ENCODE measurements around the gene ZBTB7B.

ZBTB7B gene

DNA sequence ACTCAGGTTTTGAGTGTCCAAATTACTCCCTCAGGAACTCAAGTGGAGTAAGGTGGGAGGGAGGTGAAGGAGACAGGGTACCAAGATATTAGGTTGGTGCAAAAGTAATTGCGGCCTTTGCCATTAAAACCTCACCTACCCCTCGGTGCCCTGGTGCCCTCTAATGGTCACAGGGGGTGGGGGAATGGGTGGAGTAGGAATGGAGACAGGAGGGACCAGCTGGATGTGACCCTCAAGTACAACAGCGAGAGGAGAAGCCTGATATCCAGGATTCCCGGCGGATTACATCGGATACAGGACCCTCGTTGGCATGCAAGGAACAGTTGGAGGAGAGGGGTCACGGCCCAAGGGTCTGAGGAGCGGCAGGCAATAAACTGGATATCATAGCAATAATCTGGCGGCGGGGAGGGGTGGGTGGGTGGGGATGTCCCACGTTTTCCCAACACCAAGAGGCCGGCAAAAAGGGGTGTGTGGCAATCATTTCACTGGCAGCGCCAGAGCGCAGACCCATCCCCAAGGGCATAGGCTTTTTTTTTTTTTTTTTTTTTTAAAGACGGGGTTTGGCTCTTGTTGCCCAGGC lies 4.3 kb upstream of the ZBTB7B start:
- Histone ChIP-seq H3K4me3 (ENCODE audit: low read length) (no peak overlapping the region), H3K9me3 (ENCODE audit: control insufficient read depth, insufficient read depth, low read length) (no peaks in the 10 kb centered on the region), H3K27me3 (ENCODE audit: control insufficient read depth, insufficient read depth, low read length) (no peaks in the 10 kb centered on the region), H3K27ac (ENCODE audit: low read length) (no peak overlapping the region), H3K4me1 (ENCODE audit: control insufficient read depth, insufficient read depth, low read length) (no peaks in the 10 kb centered on the region), H3K36me3 (ENCODE audit: control insufficient read depth, insufficient read depth, low read length) (no peaks in the 10 kb centered on the region)
- WGBS (ENCODE audit: insufficient coverage, insufficient read length): no CpG with 5 or more reads among the region's 16 CpGs
- DNase-seq (ENCODE audit: low read depth, low spot score): no peak

DNA sequence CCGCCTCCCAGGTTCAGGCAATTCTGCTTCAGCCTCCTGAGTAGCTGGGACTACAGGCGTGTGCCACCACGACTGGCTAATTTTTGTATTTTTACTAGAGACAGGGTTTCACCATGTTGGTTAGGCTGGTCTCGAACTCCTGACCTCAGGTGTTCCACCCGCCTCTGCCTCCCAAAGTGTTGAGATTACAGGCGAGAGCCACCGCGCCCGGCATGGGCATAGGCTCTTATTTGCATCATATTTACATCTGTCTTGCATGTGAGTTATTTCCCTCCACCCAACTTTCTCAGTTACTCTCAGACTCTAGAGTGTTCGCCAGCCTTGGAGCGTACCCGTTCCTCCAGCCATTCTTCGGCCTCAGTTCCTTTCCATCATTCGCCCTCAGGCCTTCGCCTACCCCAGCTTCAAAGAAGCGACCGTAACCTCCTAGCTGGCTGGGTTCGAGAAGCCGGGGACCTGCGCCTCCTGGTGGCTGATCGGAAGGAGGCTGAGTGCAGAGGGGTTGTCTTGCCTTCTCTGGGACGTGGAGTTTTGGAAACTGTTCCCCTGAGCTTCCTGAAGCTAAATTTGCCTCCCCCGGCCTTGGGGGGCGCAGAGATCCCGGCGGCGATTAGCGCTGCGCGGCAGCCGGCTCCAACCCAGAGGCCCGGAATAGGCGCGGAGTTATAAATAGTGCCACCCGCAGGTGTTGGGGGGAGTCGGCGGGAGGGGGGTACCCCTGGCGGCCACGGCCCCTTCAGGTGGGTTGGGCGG lies 3.6 kb upstream of the ZBTB7B start:
- Histone ChIP-seq H3K4me3 (ENCODE audit: low read length) (peak overlapping the region; percentile 17; the same call in 1 of the 2 replicates), H3K27ac (ENCODE audit: low read length) (no peak overlapping the region), H3K27me3 (ENCODE audit: control insufficient read depth, insufficient read depth, low read length) (no peaks in the 10 kb centered on the region), H3K4me1 (ENCODE audit: control insufficient read depth, insufficient read depth, low read length) (no peaks in the 10 kb centered on the region), H3K36me3 (ENCODE audit: control insufficient read depth, insufficient read depth, low read length) (no peaks in the 10 kb centered on the region), H3K9me3 (ENCODE audit: control insufficient read depth, insufficient read depth, low read length) (no peaks in the 10 kb centered on the region)
- no peak for DNase-seq (ENCODE audit: low read depth, low spot score)
- WGBS (ENCODE audit: insufficient coverage, insufficient read length): no CpG with 5 or more reads among the region's 40 CpGs

DNA sequence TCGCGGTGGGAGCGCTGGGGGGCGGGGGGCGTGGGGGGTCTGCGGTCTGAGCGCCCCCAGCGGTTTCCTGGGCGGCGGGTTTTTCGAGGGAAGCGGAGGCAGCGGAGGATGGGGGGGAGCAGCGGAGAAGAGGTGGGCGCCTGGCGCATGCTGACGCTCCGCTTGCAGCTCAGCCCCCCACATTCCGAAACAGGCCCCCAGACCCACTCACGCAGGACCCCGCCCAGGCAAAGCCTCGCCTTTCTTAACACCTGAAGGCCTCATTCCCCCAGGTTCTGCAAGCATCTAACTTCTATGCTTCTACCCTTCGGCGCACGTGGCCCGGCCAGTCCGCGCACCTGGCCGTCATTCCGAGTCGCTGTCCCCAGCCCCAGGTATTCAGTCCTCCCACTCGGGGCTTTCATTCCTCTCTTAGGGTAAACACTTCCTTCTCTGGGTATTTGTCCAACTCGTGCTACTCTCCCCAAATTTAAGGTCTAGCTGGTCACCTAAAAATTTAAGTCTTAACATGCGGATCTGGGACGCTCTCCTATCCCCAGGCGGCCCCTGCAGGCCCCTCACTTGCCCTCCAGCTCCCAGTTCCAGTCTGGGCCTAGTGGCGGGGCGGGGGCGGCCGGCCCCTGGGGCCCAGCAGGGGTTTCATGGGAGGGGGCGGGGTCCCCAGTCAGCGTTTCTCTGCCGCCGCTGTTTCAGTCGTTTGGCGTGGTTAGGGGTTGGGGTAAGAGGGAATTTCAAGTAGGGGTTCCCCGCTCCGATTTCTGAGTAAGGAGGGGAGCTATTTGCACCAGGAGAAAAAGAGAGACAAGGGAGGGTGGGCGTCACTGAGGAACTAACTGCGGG lies 2.8 kb upstream of the ZBTB7B start:
- no CpG with 5 or more reads among the region's 50 CpGs for WGBS (ENCODE audit: insufficient coverage, insufficient read length)
- Histone ChIP-seq H3K27me3 (ENCODE audit: control insufficient read depth, insufficient read depth, low read length) (no peaks in the 10 kb centered on the region), H3K27ac (ENCODE audit: low read length) (no peak overlapping the region), H3K4me3 (ENCODE audit: low read length) (peak overlapping the region; percentile 26; the same call in 1 of the 2 replicates), H3K4me1 (ENCODE audit: control insufficient read depth, insufficient read depth, low read length) (peaks cover 4% of the 10 kb centered on the region; the same call in 1 of the 2 replicates), H3K9me3 (ENCODE audit: control insufficient read depth, insufficient read depth, low read length) (no peaks in the 10 kb centered on the region), H3K36me3 (ENCODE audit: control insufficient read depth, insufficient read depth, low read length) (no peaks in the 10 kb centered on the region)
- no peak for DNase-seq (ENCODE audit: low read depth, low spot score)

DNA sequence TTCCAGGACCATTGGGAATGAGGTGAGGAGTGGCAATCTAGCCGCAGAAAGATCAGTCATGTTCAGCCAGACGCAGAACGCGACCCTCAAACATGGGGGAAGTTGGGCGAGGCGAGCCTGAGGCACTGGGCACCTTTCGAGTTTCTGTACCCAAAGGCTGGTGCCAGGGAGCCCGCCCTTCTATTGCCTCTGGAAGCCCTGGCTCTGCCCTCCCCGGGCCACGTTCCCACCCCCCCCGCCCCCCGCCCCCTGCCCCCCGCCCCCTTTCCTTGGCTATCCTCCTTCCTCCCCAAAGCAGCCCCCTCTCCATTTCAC lies 2.2 kb upstream of the ZBTB7B start:
- H3K9me3 ChIP-seq (ENCODE audit: control insufficient read depth, insufficient read depth, low read length): no peaks in the 10 kb centered on the region
- no peaks in the 10 kb centered on the region for H3K36me3 ChIP-seq (ENCODE audit: control insufficient read depth, insufficient read depth, low read length)
- no CpG with 5 or more reads among the region's 13 CpGs for WGBS (ENCODE audit: insufficient coverage, insufficient read length)
- H3K4me1 ChIP-seq (ENCODE audit: control insufficient read depth, insufficient read depth, low read length): peaks cover 4% of the 10 kb centered on the region
- H3K4me3 ChIP-seq (ENCODE audit: low read length): peak overlapping the region; percentile 51; the same call in 1 of the 2 replicates
- no peaks in the 10 kb centered on the region for H3K27me3 ChIP-seq (ENCODE audit: control insufficient read depth, insufficient read depth, low read length)
- no peak for DNase-seq (ENCODE audit: low read depth, low spot score)
- H3K27ac ChIP-seq (ENCODE audit: low read length): no peak overlapping the region

- Histone ChIP-seq H3K9me3 (ENCODE audit: control insufficient read depth, insufficient read depth, low read length) (no peaks in the 10 kb centered on the region), H3K27me3 (ENCODE audit: control insufficient read depth, insufficient read depth, low read length) (no peaks in the 10 kb centered on the region), H3K4me1 (ENCODE audit: control insufficient read depth, insufficient read depth, low read length) (peaks cover 4% of the 10 kb centered on the region), H3K36me3 (ENCODE audit: control insufficient read depth, insufficient read depth, low read length) (no peaks in the 10 kb centered on the region), H3K4me3 (ENCODE audit: low read length) (peak overlapping the region; percentile 51; the same call in 1 of the 2 replicates), H3K27ac (ENCODE audit: low read length) (no peak overlapping the region)
- peak; percentile 89 for DNase-seq (ENCODE audit: low read depth, low spot score)
- no CpG with 5 or more reads among the region's 43 CpGs for WGBS (ENCODE audit: insufficient coverage, insufficient read length)
Observed at GRCh38 chr1:155000726-155001424, 1.7 kb upstream of the ZBTB7B start.

DNA sequence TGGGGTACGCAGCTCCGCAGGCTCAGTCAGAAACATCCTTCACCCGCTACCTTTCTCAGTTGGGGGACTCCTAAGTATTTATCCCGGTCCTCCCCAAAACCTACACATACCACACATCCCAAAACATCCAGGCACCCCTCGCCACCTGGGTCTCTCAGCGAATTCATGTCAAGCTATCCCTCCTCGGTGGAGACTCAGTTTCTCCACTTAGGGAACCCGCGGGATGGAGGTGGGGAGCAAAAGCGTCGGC lies 1.3 kb upstream of the ZBTB7B start:
- Histone ChIP-seq H3K4me3 (ENCODE audit: low read length) (peak overlapping the region; percentile 51; the same call in 1 of the 2 replicates), H3K36me3 (ENCODE audit: control insufficient read depth, insufficient read depth, low read length) (no peaks in the 10 kb centered on the region), H3K27me3 (ENCODE audit: control insufficient read depth, insufficient read depth, low read length) (no peaks in the 10 kb centered on the region), H3K4me1 (ENCODE audit: control insufficient read depth, insufficient read depth, low read length) (peaks cover 4% of the 10 kb centered on the region), H3K9me3 (ENCODE audit: control insufficient read depth, insufficient read depth, low read length) (no peaks in the 10 kb centered on the region), H3K27ac (ENCODE audit: low read length) (no peak overlapping the region)
- WGBS (ENCODE audit: insufficient coverage, insufficient read length): no CpG with 5 or more reads among the region's 11 CpGs
- DNase-seq (ENCODE audit: low read depth, low spot score): no peak

GRCh38 chr1:155001675-155002463 lies 733 bp upstream of the ZBTB7B start:
- H3K4me3 ChIP-seq (ENCODE audit: low read length): peak overlapping the region; percentile 51; the same call in 1 of the 2 replicates
- WGBS (ENCODE audit: insufficient coverage, insufficient read length): no CpG with 5 or more reads among the region's 38 CpGs
- H3K4me1 ChIP-seq (ENCODE audit: control insufficient read depth, insufficient read depth, low read length): peaks cover 4% of the 10 kb centered on the region
- no peaks in the 10 kb centered on the region for H3K9me3 ChIP-seq (ENCODE audit: control insufficient read depth, insufficient read depth, low read length)
- no peaks in the 10 kb centered on the region for H3K36me3 ChIP-seq (ENCODE audit: control insufficient read depth, insufficient read depth, low read length)
- H3K27ac ChIP-seq (ENCODE audit: low read length): no peak overlapping the region
- peak; percentile 95 for DNase-seq (ENCODE audit: low read depth, low spot score)
- no peaks in the 10 kb centered on the region for H3K27me3 ChIP-seq (ENCODE audit: control insufficient read depth, insufficient read depth, low read length)

GRCh38 chr1:155003227-155003765 lies 694 bp downstream of the ZBTB7B start:
- Histone ChIP-seq H3K27me3 (ENCODE audit: control insufficient read depth, insufficient read depth, low read length) (no peaks in the 10 kb centered on the region), H3K4me3 (ENCODE audit: low read length) (peak overlapping the region; percentile 81), H3K9me3 (ENCODE audit: control insufficient read depth, insufficient read depth, low read length) (no peaks in the 10 kb centered on the region), H3K4me1 (ENCODE audit: control insufficient read depth, insufficient read depth, low read length) (peaks cover 7% of the 10 kb centered on the region), H3K36me3 (ENCODE audit: control insufficient read depth, insufficient read depth, low read length) (no peaks in the 10 kb centered on the region), H3K27ac (ENCODE audit: low read length) (no peak overlapping the region)
- DNase-seq (ENCODE audit: low read depth, low spot score): no peak
- WGBS (ENCODE audit: insufficient coverage, insufficient read length): no CpG with 5 or more reads among the region's 37 CpGs

- no CpG with 5 or more reads among the region's 34 CpGs for WGBS (ENCODE audit: insufficient coverage, insufficient read length)
- Histone ChIP-seq H3K4me1 (ENCODE audit: control insufficient read depth, insufficient read depth, low read length) (peaks cover 11% of the 10 kb centered on the region), H3K27ac (ENCODE audit: low read length) (no peak overlapping the region)
Observed at GRCh38 chr1:155003766-155004351, 1.3 kb downstream of the ZBTB7B start.

More at GRCh38 chr1:155003766-155004351, 1.3 kb downstream of the ZBTB7B start:
- Histone ChIP-seq H3K4me3 (ENCODE audit: low read length) (peak overlapping the region; percentile 81; the same call in 1 of the 2 replicates), H3K27me3 (ENCODE audit: control insufficient read depth, insufficient read depth, low read length) (no peaks in the 10 kb centered on the region), H3K36me3 (ENCODE audit: control insufficient read depth, insufficient read depth, low read length) (no peaks in the 10 kb centered on the region), H3K9me3 (ENCODE audit: control insufficient read depth, insufficient read depth, low read length) (no peaks in the 10 kb centered on the region)
- DNase-seq (ENCODE audit: low read depth, low spot score): no peak

All from iPS DF 6.9 (cell line).